GM23338 (cell line): Measurements from ENCODE around the gene RNF34. TPM values are rescaled to one million over a fixed set of nuclear protein-coding genes. Genes with fewer than 3 reads are reported as not detected.

Experiments used
- ATAC-seq: fragments of 200-7000 bp; cut with Tn5 transposase; 3 replicates; pipeline ENCODE4 v1.9.1; 2020
- DNase-seq: peaks from one replicate; pipeline ENCODE4 v3.0.0-alpha.2; 2015; ENCODE audit warnings: low spot score
- H2AFZ ChIP-seq: fragments of 200-600 bp; sonication (generic); 2 replicates; pipeline ENCODE4 v1.8.0; 2016; ENCODE audit warnings: antibody characterized with exemption, mild to moderate bottlenecking, moderate library complexity
- H3F3A ChIP-seq: fragments of 200-600 bp; sonication (generic); replicated peaks from 2 replicates; pipeline ENCODE4 v1.8.0; 2017; ENCODE audit warnings: antibody characterized with exemption, mixed run types, low read depth
- H3K27ac ChIP-seq: fragments of 200-600 bp; sonication (generic); 2 replicates; pipeline ENCODE4 v1.6.1; 2016; ENCODE audit warnings: low read depth
- H3K27me3 ChIP-seq: fragments of 200-600 bp; sonication (generic); 2 replicates; pipeline ENCODE4 v1.8.0; 2016; ENCODE audit warnings: mild to moderate bottlenecking, mixed run types, moderate library complexity; ENCODE audit not compliant: insufficient read depth
- H3K36me3 ChIP-seq: fragments of 200-600 bp; sonication (generic); 2 replicates; pipeline ENCODE4 v1.8.0; 2016; ENCODE audit warnings: mild to moderate bottlenecking; ENCODE audit not compliant: insufficient read depth
- H3K4me1 ChIP-seq: fragments of 200-600 bp; sonication (generic); 2 replicates; pipeline ENCODE4 v1.8.0; 2016; ENCODE audit warnings: mild to moderate bottlenecking, moderate library complexity; ENCODE audit not compliant: insufficient read depth
- H3K4me2 ChIP-seq: fragments of 200-600 bp; sonication (generic); 2 replicates; pipeline ENCODE4 v1.7.1; 2017; ENCODE audit warnings: mixed run types
- H3K4me3 ChIP-seq: fragments of 200-600 bp; sonication (generic); 2 replicates; pipeline ENCODE4 v1.6.1; 2016; ENCODE audit warnings: mixed run types
- H3K79me2 ChIP-seq: fragments of 200-600 bp; sonication (generic); replicated peaks from 2 replicates; pipeline ENCODE4 v1.8.0; 2017; ENCODE audit warnings: mild to moderate bottlenecking; ENCODE audit not compliant: insufficient read depth
- H3K9me2 ChIP-seq: fragments of 200-600 bp; sonication (generic); 2 replicates; pipeline ENCODE4 v1.8.0; 2017; ENCODE audit not compliant: insufficient read depth
- H4K20me1 ChIP-seq: fragments of 200-600 bp; sonication (generic); replicated peaks from 2 replicates; pipeline ENCODE4 v1.8.0; 2017; ENCODE audit warnings: mild to moderate bottlenecking; ENCODE audit not compliant: insufficient read depth
- H3K27ac Mint-ChIP-seq: 2 replicates; pipeline ENCODE4 v1.8.0; 2020; ENCODE audit warnings: inconsistent platforms, mild to moderate bottlenecking, moderate library complexity, mixed read lengths
- H3K27me3 Mint-ChIP-seq: 3 replicates; pipeline ENCODE4 v1.8.0; 2022; ENCODE audit warnings: low read depth, mild to moderate bottlenecking, moderate library complexity, mixed read lengths, inconsistent platforms; ENCODE audit not compliant: insufficient read depth, poor library complexity
- H3K36me3 Mint-ChIP-seq: 3 replicates; pipeline ENCODE4 v1.8.0; 2021; ENCODE audit warnings: low read depth, mild to moderate bottlenecking, inconsistent platforms, moderate library complexity, mixed read lengths
- H3K4me1 Mint-ChIP-seq: 3 replicates; pipeline ENCODE4 v1.8.0; 2020; ENCODE audit warnings: mild to moderate bottlenecking, inconsistent platforms, mixed read lengths
- H3K4me3 Mint-ChIP-seq: 3 replicates; pipeline ENCODE4 v1.8.0; 2021; ENCODE audit warnings: moderate library complexity, mild to moderate bottlenecking, inconsistent platforms, mixed read lengths
- H3K9me3 Mint-ChIP-seq: 3 replicates; pipeline ENCODE4 v1.8.0; 2020; ENCODE audit warnings: moderate library complexity, mild to moderate bottlenecking, inconsistent platforms, mixed read lengths
- EZH2 ChIP-seq: fragments of 200-600 bp; sonication (generic); IDR thresholded peaks from one replicate; pipeline ENCODE4 v1.8.0; 2017; ENCODE audit warnings: antibody characterized with exemption, mild to moderate bottlenecking, low read depth; ENCODE audit not compliant: unreplicated experiment
- EZH2phosphoT487 ChIP-seq: fragments of 200-600 bp; sonication (generic); IDR thresholded peaks from one replicate; pipeline ENCODE4 v1.8.1; 2018; ENCODE audit warnings: antibody characterized with exemption; ENCODE audit not compliant: unreplicated experiment
- ZNF114 ChIP-seq: fragments of 250-450 bp; sonication (Bioruptor Pico); IDR thresholded peaks from 2 replicates; pipeline ENCODE4 v1.5.0; 2020; ENCODE audit warnings: mild to moderate bottlenecking, moderate library complexity
- ZNF462 ChIP-seq: fragments of 250-450 bp; sonication (Bioruptor Pico); IDR thresholded peaks from 2 replicates; pipeline ENCODE4 v1.5.0; 2020; ENCODE audit warnings: mild to moderate bottlenecking, moderate library complexity
- polyA plus RNA-seq: library from polyadenylated mRNA; unstranded; fragments of >200 nt; fragmentation: Nextera tagmentation; extraction: Ambion mirVana; gene quantifications from 2 replicates; pipeline ENCODE4 v1.2.1, GENCODE V29; 2016
- total RNA-seq: library from RNA; depleted of rRNA; stranded (reverse); fragments of >200 nt; shearing (Covaris generic); gene quantifications from 2 replicates; pipeline ENCODE4 v1.2.3, GENCODE V29; 2014

The RNF34 gene
- total and polyA plus RNA-seq, 2 experiments from 2014 or later, result 47.2 to 63.3 TPM

- peaks cover 57% of the 10 kb centered on the region for H3K79me2 ChIP-seq
- no peaks in the 10 kb centered on the region for H3K9me2 ChIP-seq
- H3K36me3 ChIP-seq, result peaks cover 7% of the 10 kb centered on the region
- peak overlapping the region; percentile 97 for H3K4me2 ChIP-seq
- peaks cover 10% of the 10 kb centered on the region; the same call in 1 of the 2 replicates for H3K4me1 ChIP-seq
- peaks cover 18% of the 10 kb centered on the region; the same call in 2 of the 3 replicates for H3K4me1 Mint-ChIP-seq
- H3K27me3 ChIP-seq, result no peaks in the 10 kb centered on the region
- TF ChIP-seq ZNF462 (CRISPR knock-in tag) (no peak), EZH2 (no peak)
- peak overlapping the region; percentile 92 for H3K4me3 Mint-ChIP-seq
- H3K4me3 ChIP-seq, result peak overlapping the region; percentile 99
- H3K36me3 Mint-ChIP-seq, result peaks cover 22% of the 10 kb centered on the region; the same call in 2 of the 3 replicates
- H3K27ac ChIP-seq, result peak overlapping the region; percentile 92
- H2AFZ ChIP-seq, result peak overlapping the region; percentile 92
- peak overlapping the region; percentile 95 for H3K27ac Mint-ChIP-seq
- H3F3A ChIP-seq, result peaks cover 6% of the 10 kb centered on the region; the same call in 1 of the 2 replicates
- H3K27me3 Mint-ChIP-seq, result peaks cover 4% of the 10 kb centered on the region
- DNase-seq (peak; percentile 66), ATAC-seq (peak; percentile 46)
- H3K9me3 Mint-ChIP-seq, result no peaks in the 10 kb centered on the region
- peaks cover 22% of the 10 kb centered on the region for H4K20me1 ChIP-seq
These were observed 618 bp downstream of the RNF34 start for GRCh38 chr12:121400332-121401139.

- no peak overlapping the region for H3K4me3 ChIP-seq
- H3K27ac Mint-ChIP-seq, result no peak overlapping the region
- DNase-seq (no peak), ATAC-seq (no peak)
- H3K4me1 Mint-ChIP-seq, result peaks cover 17% of the 10 kb centered on the region; the same call in 2 of the 3 replicates
- H3K4me1 ChIP-seq, result peaks cover 10% of the 10 kb centered on the region; the same call in 1 of the 2 replicates
- H3K36me3 Mint-ChIP-seq, result peaks cover 37% of the 10 kb centered on the region; the same call in 2 of the 3 replicates
- H3K79me2 ChIP-seq, result peaks cover 82% of the 10 kb centered on the region
- no peaks in the 10 kb centered on the region for H3K9me2 ChIP-seq
- H3K4me2 ChIP-seq, result no peak overlapping the region
- no peaks in the 10 kb centered on the region for H3K9me3 Mint-ChIP-seq
- H3K4me3 Mint-ChIP-seq, result no peak overlapping the region
- TF ChIP-seq EZH2phosphoT487, result no peak
- no peak for TF ChIP-seq ZNF114
- no peaks in the 10 kb centered on the region for H3K27me3 ChIP-seq
- H3K27ac ChIP-seq, result no peak overlapping the region
- H4K20me1 ChIP-seq, result peaks cover 22% of the 10 kb centered on the region
- H3K27me3 Mint-ChIP-seq, result peaks cover 8% of the 10 kb centered on the region
- H3F3A ChIP-seq, result peaks cover 6% of the 10 kb centered on the region; the same call in 1 of the 2 replicates
- no peak overlapping the region for H2AFZ ChIP-seq
- H3K36me3 ChIP-seq, result peaks cover 12% of the 10 kb centered on the region
These were observed 3.8 kb downstream of the RNF34 start for GRCh38 chr12:121403721-121404120.
